Neutrophil (primary cell): ENCODE data around the gene ZFP64.
"Not testable (repeated sequence)": the region's sequence is repeated elsewhere in the genome, so short reads cannot be mapped to it uniquely, and the experiment has no call there.

ENCODE experiments used
- H3K27ac ChIP-seq: fragments of 200-600 bp; sonication (generic); 2 replicates; pipeline ENCODE4 v1.5.1; 2016; ENCODE audit warnings: mild to moderate bottlenecking, moderate library complexity
- H3K27me3 ChIP-seq: fragments of 200-600 bp; sonication (generic); 2 replicates; pipeline ENCODE4 v1.6.0; 2016; ENCODE audit warnings: mild to moderate bottlenecking
- H3K36me3 ChIP-seq: fragments of 200-600 bp; sonication (generic); 2 replicates; pipeline ENCODE4 v1.5.1; 2017
- H3K4me1 ChIP-seq, 2 experiments: fragments of 200-600 bp in 1 of 2; sonication (generic) in 1 of 2; 1 replicate in 1 of 2; 2 replicates in 1 of 2; pipeline versions ENCODE4 v1.5.1 to v1.6.1; 2013 to 2016; ENCODE audit warnings: low read depth in 1 of 2, low read length in 1 of 2, mild to moderate bottlenecking in 1 of 2, moderate library complexity in 1 of 2; ENCODE audit not compliant: control insufficient read depth in 1 of 2, insufficient read depth in 1 of 2
- H3K4me3 ChIP-seq, 2 experiments: fragments of 200-600 bp in 1 of 2; sonication (generic) in 1 of 2; 1 replicate in 1 of 2; 2 replicates in 1 of 2; pipeline ENCODE4 v1.5.1; 2013 to 2016; ENCODE audit warnings: low read depth in 1 of 2, low read length in 1 of 2, mild to moderate bottlenecking in 1 of 2, moderate library complexity in 1 of 2
- H3K9me3 ChIP-seq: fragments of 200-600 bp; sonication (generic); 2 replicates; pipeline ENCODE4 v1.5.1; 2016
- CTCF ChIP-seq: fragments of 200-600 bp; sonication (generic); IDR thresholded peaks from 2 replicates; pipeline ENCODE4 v1.5.1; 2016; ENCODE audit warnings: antibody characterized with exemption

Gene ZFP64

DNA sequence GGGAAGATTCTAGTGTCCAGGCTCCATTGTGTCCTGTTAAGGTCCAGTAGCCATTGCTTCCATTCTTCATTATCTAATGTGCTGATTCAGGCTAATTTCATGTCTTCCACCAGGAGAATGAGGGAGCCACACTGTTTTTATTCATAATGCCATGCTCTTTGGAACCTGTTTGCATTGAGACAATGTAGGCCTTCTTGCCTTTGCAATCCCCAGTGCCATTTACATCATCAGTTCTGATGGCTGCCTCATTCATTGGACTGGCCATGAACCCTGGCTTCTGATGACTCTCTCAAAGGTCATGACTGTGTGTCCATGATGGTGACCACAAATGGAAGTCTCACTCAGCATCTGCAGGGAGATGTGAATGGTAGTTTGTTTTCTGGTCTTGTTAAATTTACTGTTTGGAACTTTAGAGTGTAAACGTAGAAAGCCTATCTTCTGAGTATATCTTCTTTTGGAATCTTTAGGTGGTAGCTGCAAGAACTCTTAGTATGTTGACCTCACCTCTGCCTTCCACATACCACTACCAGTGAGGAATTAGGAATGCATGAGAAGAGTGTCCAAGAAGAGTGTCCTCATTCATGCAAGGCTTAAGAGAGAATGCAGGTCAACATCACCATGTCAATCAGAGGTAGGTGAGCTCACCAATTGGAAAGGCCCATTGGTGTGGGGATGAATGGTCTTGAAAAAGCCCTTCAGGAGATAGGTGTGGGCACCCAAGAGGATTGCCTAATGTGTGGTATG lies 42.9 kb upstream of the ZFP64 start:
- H3K4me1 ChIP-seq = no peaks in the 10 kb centered on the region
- H3K4me3 ChIP-seq = no peak overlapping the region
- H3K9me3 ChIP-seq = no peaks in the 10 kb centered on the region
- TF ChIP-seq CTCF = no peak
- no peaks in the 10 kb centered on the region for H3K36me3 ChIP-seq
- H3K27ac ChIP-seq = no peak overlapping the region
- peaks cover 3% of the 10 kb centered on the region for H3K27me3 ChIP-seq

GRCh38 chr20:52231230-52231746 lies 39.7 kb upstream of the ZFP64 start:
- H3K27ac ChIP-seq = no peak overlapping the region
- no peaks in the 10 kb centered on the region for H3K4me1 ChIP-seq
- H3K36me3 ChIP-seq = no peaks in the 10 kb centered on the region
- no peak for TF ChIP-seq CTCF
- no peaks in the 10 kb centered on the region for H3K9me3 ChIP-seq
- no peaks in the 10 kb centered on the region for H3K27me3 ChIP-seq
- H3K4me3 ChIP-seq = no peak overlapping the region

GRCh38 chr20:52230409-52230808 lies 38.8 kb upstream of the ZFP64 start:
- no peaks in the 10 kb centered on the region for H3K4me1 ChIP-seq
- H3K27ac ChIP-seq = no peak overlapping the region
- no peak overlapping the region for H3K4me3 ChIP-seq
- no peaks in the 10 kb centered on the region for H3K36me3 ChIP-seq
- no peaks in the 10 kb centered on the region for H3K9me3 ChIP-seq
- no peak for TF ChIP-seq CTCF
- no peaks in the 10 kb centered on the region for H3K27me3 ChIP-seq

DNA sequence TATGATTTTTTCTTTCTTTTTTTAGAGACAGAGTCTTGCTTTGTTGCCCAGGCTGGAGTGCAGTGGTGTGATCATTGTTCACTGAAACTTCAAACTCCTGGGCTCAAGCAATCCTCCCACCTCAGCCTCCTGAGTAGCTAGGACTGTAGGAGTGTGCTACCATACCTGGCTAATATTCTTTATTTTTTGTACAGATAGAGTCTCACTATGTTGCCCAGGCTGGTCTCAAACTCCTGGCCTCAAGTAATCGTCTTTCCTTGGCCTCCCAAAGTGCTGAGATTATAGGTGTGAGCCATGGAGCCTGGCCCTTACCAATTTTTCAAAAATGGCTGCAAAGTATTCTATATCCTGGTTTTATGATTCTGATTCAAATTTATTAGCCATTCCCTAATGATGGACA lies 37.8 kb upstream of the ZFP64 start:
- not testable (repeated sequence) for H3K27me3 ChIP-seq, H3K36me3 ChIP-seq, H3K4me1 ChIP-seq, H3K27ac ChIP-seq, H3K4me3 ChIP-seq, H3K9me3 ChIP-seq

GRCh38 chr20:52226370-52226769 lies 34.8 kb upstream of the ZFP64 start:
- no peaks in the 10 kb centered on the region for H3K27me3 ChIP-seq
- no peak overlapping the region for H3K27ac ChIP-seq
- H3K4me3 ChIP-seq = no peak overlapping the region
- H3K4me1 ChIP-seq = no peaks in the 10 kb centered on the region
- no peaks in the 10 kb centered on the region for H3K9me3 ChIP-seq
- H3K36me3 ChIP-seq = no peaks in the 10 kb centered on the region
- no peak for TF ChIP-seq CTCF

- Histone ChIP-seq H3K27me3 (no peaks in the 10 kb centered on the region), H3K4me3 (no peak overlapping the region), H3K9me3 (peaks cover 9% of the 10 kb centered on the region), H3K36me3 (no peaks in the 10 kb centered on the region), H3K4me1 (no peaks in the 10 kb centered on the region), H3K27ac (no peak overlapping the region)
- no peak for TF ChIP-seq CTCF
These were observed 33.3 kb upstream of the ZFP64 start for GRCh38 chr20:52224920-52225319.

DNA sequence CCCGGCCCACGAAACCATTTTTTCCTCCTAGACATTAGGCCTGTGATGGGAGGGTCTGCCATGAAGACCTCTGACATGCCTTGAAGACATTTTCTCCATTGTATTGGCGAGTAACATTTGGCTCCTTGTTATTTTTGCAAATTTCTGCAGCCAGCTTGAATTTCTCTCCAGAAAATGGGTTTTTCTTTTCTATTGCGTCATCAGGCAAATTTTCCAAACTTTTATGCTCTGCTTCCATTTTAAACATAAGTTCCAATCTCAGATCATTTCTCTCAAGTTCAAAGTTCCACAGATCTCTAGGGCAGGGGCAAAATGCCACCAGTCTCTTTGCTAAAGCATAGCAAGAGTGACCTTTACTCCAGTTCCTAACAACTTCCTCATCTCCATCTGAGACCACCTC lies 29.8 kb upstream of the ZFP64 start:
- not testable (repeated sequence) for H3K4me3 ChIP-seq, H3K4me1 ChIP-seq, H3K27ac ChIP-seq, H3K9me3 ChIP-seq, H3K36me3 ChIP-seq, H3K27me3 ChIP-seq

- H3K4me3 ChIP-seq, H3K4me1 ChIP-seq, H3K9me3 ChIP-seq, H3K36me3 ChIP-seq, H3K27me3 ChIP-seq, H3K27ac ChIP-seq: not testable (repeated sequence)
These were observed 29.3 kb upstream of the ZFP64 start for GRCh38 chr20:52220891-52221290.
